Measurements from ENCODE around the gene DLGAP4. TPM values are rescaled to one million over a fixed set of nuclear protein-coding genes. Genes with fewer than 3 reads are reported as not detected.

Gene DLGAP4
- total and polyA plus RNA-seq, 10 of the 15 experiments (the other 5 are each of a cell fraction or from before 2014, with no cell fraction given), result 0.42 to 43.3 (median 19.0) TPM

- intact Hi-C loops (cut with micrococcal nuclease; ENCODE audit: unreplicated experiment), result no loop called here
- no peaks in the 10 kb centered on the region for H3K9me3 ChIP-seq (replicated peaks; ENCODE audit: control insufficient read depth, insufficient read depth, low read length)
- no peak overlapping the region for H3K9ac ChIP-seq (ENCODE audit: control insufficient read depth, insufficient read depth, low read length)
- DNase-seq (ENCODE audit: low read depth, low spot score), result no peak
- no peak overlapping the region for H3K4me2 ChIP-seq (ENCODE audit: control insufficient read depth, insufficient read depth)
- POLR2A ChIA-PET, result no interaction called here
- no peak for TF ChIP-seq FOXM1 (IDR thresholded peaks at IDR 0.05; ENCODE audit: low read depth, low read length)
- TF ChIP-seq BCL3 (IDR thresholded peaks at IDR 0.05; ENCODE audit: borderline replicate concordance, insufficient read depth, low read depth, low read length, poor library complexity, severe bottlenecking), result no peak
- no peak for TF ChIP-seq YBX1 (IDR thresholded peaks at IDR 0.05)
- TF ChIP-seq TARDBP (IDR thresholded peaks at IDR 0.05; ENCODE audit: borderline replicate concordance), result no peak
- no peak for TF ChIP-seq IRF3 (IDR thresholded peaks at IDR 0.05)
- no peak for TF ChIP-seq DPF2 (IDR thresholded peaks at IDR 0.05)
- no peak for TF ChIP-seq BHLHE40 (IDR thresholded peaks at IDR 0.05; ENCODE audit: borderline replicate concordance in 1 of 2, low read depth in 2 of 2, low read length in 1 of 2)
- no peak for TF ChIP-seq RELB (IDR thresholded peaks at IDR 0.05; ENCODE audit: low read depth)
- H4K20me1 ChIP-seq (ENCODE audit: control insufficient read depth, insufficient read depth), result no peaks in the 10 kb centered on the region
- H3K27me3 ChIP-seq (replicated peaks in 1 of 2; ENCODE audit: control insufficient read depth in 2 of 2, insufficient read depth in 2 of 2, low read length in 1 of 2), result no peaks in the 10 kb centered on the region
- H2AFZ ChIP-seq (ENCODE audit: control insufficient read depth, low read depth, low read length), result no peak overlapping the region
- CTCF ChIA-PET, result interaction anchor here (0.7 to 1.7 kb wide), 3 partner anchors 8 to 305 kb away, joined by 3 to 11 read pairs (median 4); no protein-coding TSS in a partner anchor
- in situ Hi-C loops (cut with MboI), result loop anchor here (25.0 kb wide), 1 partner anchor 460 kb away; no protein-coding TSS in a partner anchor
- no peaks in the 10 kb centered on the region for H3K79me2 ChIP-seq (ENCODE audit: control insufficient read depth, insufficient read depth, low read length)
- H3K27ac ChIP-seq (ENCODE audit: control insufficient read depth, insufficient read depth), result no peak overlapping the region
- H3K36me3 ChIP-seq (ENCODE audit: control insufficient read depth in 2 of 2, insufficient read depth in 2 of 2, low read length in 1 of 2), result no peaks in the 10 kb centered on the region
- SMC1A ChIA-PET (ENCODE audit: uncharacterized antibody, unreplicated experiment), result no interaction called here
- RAD21 ChIA-PET (ENCODE audit: unreplicated experiment), result interaction anchor here (1.2 kb wide), 1 partner anchor 54 kb away, joined by 3 read pairs; no protein-coding TSS in a partner anchor
- no peak for ATAC-seq
- H3K4me3 ChIP-seq, result no peak overlapping the region
- BruUV-seq (replicated peaks), result no TSS peak
- no peaks in the 10 kb centered on the region for H3K4me1 ChIP-seq (ENCODE audit: control insufficient read depth, insufficient read depth, low read length)
- no peak for FAIRE-seq
Measured at GRCh38 chr20:36447101-36447500, 141.0 kb downstream of the DLGAP4 start.

Data from GM12878 (cell line).